HL-60 (cell line): ENCODE data around the gene AP3S2.
A peak's percentile ranks its signal among the peaks of the same experiment; 100 is the strongest.

ENCODE experiments used
- GABPA ChIP-seq: IDR thresholded peaks from 2 replicates; pipeline ENCODE4 v1.6.1; 2012; ENCODE audit warnings: low read depth
- POLR2AphosphoS5 ChIP-seq: IDR thresholded peaks from 2 replicates; pipeline ENCODE4 v1.6.1; 2012; ENCODE audit warnings: low read depth
- TF ChIP-seq, protein P1 (sequence below): IDR thresholded peaks from one replicate; pipeline ENCODE4 v1.5.1; 2011; ENCODE audit warnings: low read length, control low read depth, inconsistent platforms; ENCODE audit not compliant: insufficient read depth
- TF ChIP-seq, protein P2 (sequence below): IDR thresholded peaks from 2 replicates; pipeline ENCODE4 v1.6.1; 2012; ENCODE audit warnings: low read depth; ENCODE audit not compliant: insufficient replicate concordance

DNA sequence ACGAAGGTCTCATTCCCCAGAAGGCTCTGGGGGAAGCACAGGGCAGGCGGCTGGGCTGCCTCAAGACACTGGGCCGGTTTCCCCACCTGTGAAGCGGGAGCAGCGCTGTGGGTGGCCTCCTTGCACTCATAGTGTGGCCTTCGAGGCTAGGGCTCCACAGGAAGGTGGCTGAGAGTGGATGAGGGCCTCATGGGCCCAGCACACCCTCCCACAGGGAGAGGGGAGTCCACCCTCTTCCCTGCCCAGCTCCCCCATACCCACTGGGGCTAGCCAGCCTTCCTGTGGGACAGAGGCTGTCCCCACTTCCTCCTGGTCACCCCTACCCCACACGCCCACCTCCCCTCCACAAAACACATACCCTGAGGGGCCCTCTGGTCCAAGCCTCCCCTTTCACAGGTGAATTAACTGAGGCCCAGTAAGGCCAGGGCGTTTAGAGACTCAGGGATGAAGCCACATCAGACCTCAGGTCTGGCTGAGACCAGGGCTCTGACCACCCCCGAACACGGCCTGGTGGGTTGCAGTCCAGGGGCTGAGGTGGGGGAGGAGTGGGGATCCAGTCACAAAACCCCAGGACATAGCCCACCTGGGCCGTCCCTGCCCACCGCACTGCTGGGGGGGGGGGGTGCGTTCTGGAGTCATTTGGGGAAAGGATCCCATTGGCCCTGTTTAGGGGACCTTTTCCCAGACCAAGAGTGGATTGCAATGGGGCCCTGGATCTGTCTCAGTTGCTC is 80.2 kb downstream of the AP3S2 start:
- TF ChIP-seq, protein P1, sequence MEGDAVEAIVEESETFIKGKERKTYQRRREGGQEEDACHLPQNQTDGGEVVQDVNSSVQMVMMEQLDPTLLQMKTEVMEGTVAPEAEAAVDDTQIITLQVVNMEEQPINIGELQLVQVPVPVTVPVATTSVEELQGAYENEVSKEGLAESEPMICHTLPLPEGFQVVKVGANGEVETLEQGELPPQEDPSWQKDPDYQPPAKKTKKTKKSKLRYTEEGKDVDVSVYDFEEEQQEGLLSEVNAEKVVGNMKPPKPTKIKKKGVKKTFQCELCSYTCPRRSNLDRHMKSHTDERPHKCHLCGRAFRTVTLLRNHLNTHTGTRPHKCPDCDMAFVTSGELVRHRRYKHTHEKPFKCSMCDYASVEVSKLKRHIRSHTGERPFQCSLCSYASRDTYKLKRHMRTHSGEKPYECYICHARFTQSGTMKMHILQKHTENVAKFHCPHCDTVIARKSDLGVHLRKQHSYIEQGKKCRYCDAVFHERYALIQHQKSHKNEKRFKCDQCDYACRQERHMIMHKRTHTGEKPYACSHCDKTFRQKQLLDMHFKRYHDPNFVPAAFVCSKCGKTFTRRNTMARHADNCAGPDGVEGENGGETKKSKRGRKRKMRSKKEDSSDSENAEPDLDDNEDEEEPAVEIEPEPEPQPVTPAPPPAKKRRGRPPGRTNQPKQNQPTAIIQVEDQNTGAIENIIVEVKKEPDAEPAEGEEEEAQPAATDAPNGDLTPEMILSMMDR = no peak
- TF ChIP-seq POLR2AphosphoS5 (0 out of 2 replicates have a peak, but pooled peaks have one; percentile 3), GABPA (no peak)
- TF ChIP-seq, protein P2, sequence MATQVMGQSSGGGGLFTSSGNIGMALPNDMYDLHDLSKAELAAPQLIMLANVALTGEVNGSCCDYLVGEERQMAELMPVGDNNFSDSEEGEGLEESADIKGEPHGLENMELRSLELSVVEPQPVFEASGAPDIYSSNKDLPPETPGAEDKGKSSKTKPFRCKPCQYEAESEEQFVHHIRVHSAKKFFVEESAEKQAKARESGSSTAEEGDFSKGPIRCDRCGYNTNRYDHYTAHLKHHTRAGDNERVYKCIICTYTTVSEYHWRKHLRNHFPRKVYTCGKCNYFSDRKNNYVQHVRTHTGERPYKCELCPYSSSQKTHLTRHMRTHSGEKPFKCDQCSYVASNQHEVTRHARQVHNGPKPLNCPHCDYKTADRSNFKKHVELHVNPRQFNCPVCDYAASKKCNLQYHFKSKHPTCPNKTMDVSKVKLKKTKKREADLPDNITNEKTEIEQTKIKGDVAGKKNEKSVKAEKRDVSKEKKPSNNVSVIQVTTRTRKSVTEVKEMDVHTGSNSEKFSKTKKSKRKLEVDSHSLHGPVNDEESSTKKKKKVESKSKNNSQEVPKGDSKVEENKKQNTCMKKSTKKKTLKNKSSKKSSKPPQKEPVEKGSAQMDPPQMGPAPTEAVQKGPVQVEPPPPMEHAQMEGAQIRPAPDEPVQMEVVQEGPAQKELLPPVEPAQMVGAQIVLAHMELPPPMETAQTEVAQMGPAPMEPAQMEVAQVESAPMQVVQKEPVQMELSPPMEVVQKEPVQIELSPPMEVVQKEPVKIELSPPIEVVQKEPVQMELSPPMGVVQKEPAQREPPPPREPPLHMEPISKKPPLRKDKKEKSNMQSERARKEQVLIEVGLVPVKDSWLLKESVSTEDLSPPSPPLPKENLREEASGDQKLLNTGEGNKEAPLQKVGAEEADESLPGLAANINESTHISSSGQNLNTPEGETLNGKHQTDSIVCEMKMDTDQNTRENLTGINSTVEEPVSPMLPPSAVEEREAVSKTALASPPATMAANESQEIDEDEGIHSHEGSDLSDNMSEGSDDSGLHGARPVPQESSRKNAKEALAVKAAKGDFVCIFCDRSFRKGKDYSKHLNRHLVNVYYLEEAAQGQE = no peak
